SK-N-SH treated with all-trans-retinoic acid at 6 μM for 48 hours (cell line): ENCODE data around the gene FAM217B.

Source experiments
- ATAC-seq: fragments of 200-7000 bp; cut with Tn5 transposase; 3 replicates; pipeline ENCODE4 v1.9.1; 2020; ENCODE audit warnings: mild to moderate bottlenecking, moderate library complexity
- ARNTL ChIP-seq: fragments of 450-650 bp; formaldehyde crosslinking; IDR thresholded peaks from 2 replicates; pipeline ENCODE4 v1.5.0; 2020; ENCODE audit warnings: low read depth, mild to moderate bottlenecking, moderate library complexity, borderline replicate concordance
- BACH2 ChIP-seq: fragments of 250-450 bp; sonication (Bioruptor Pico); IDR thresholded peaks from 2 replicates; pipeline ENCODE4 v1.9.0; 2021; ENCODE audit warnings: mild to moderate bottlenecking, borderline replicate concordance
- CSDC2 ChIP-seq: fragments of 250-450 bp; sonication (Bioruptor Pico); IDR thresholded peaks from 2 replicates; pipeline ENCODE4 v1.5.0; 2020; ENCODE audit warnings: mild to moderate bottlenecking, moderate library complexity
- ESRRG ChIP-seq: fragments of 250-450 bp; sonication (Bioruptor Pico); IDR thresholded peaks from 2 replicates; pipeline ENCODE4 v1.6.1; 2021; ENCODE audit warnings: mild to moderate bottlenecking
- GLIS3 ChIP-seq: fragments of 250-450 bp; sonication (Bioruptor Pico); IDR thresholded peaks from 2 replicates; pipeline ENCODE4 v1.5.0; 2020; ENCODE audit warnings: mild to moderate bottlenecking, moderate library complexity
- ISL1 ChIP-seq: fragments of 250-450 bp; sonication (Bioruptor Pico); IDR thresholded peaks from 2 replicates; pipeline ENCODE4 v2.1.2; 2022; ENCODE audit warnings: mild to moderate bottlenecking, moderate library complexity
- OSR1 ChIP-seq: fragments of 250-450 bp; sonication (Bioruptor Pico); IDR thresholded peaks from 2 replicates; pipeline ENCODE4 v1.8.0; 2022; ENCODE audit warnings: moderate library complexity, mild to moderate bottlenecking, inconsistent platforms
- PPARA ChIP-seq: fragments of 250-450 bp; sonication (Bioruptor Pico); IDR thresholded peaks from 2 replicates; pipeline ENCODE4 v1.5.0; 2020; ENCODE audit warnings: mild to moderate bottlenecking, borderline replicate concordance
- RARB ChIP-seq: fragments of 250-450 bp; sonication (Bioruptor Pico); IDR thresholded peaks from 2 replicates; pipeline ENCODE4 v1.8.0; 2021; ENCODE audit warnings: mild to moderate bottlenecking, moderate library complexity
- TCF4 ChIP-seq: fragments of 250-450 bp; sonication (Bioruptor Pico); IDR thresholded peaks from 2 replicates; pipeline ENCODE4 v1.8.0; 2021; ENCODE audit warnings: mild to moderate bottlenecking, moderate library complexity, borderline replicate concordance
- TOX ChIP-seq: fragments of 250-450 bp; sonication (Bioruptor Pico); IDR thresholded peaks from 2 replicates; pipeline ENCODE4 v1.8.0; 2021; ENCODE audit warnings: mild to moderate bottlenecking, moderate library complexity, borderline replicate concordance
- ZFP3 ChIP-seq: fragments of 250-450 bp; sonication (Bioruptor Pico); IDR thresholded peaks from 2 replicates; pipeline ENCODE4 v1.5.0; 2020; ENCODE audit warnings: mild to moderate bottlenecking, moderate library complexity
- ZFP30 ChIP-seq: fragments of 450-650 bp; formaldehyde crosslinking; IDR thresholded peaks from 2 replicates; pipeline ENCODE4 v1.5.0; 2022; ENCODE audit warnings: mild to moderate bottlenecking, moderate library complexity
- ZNF70 ChIP-seq: fragments of 450-650 bp; formaldehyde crosslinking; IDR thresholded peaks from 2 replicates; pipeline ENCODE4 v1.5.0; 2020; ENCODE audit warnings: mild to moderate bottlenecking, moderate library complexity
- ZNF8 ChIP-seq: fragments of 450-650 bp; formaldehyde crosslinking; IDR thresholded peaks from 2 replicates; pipeline ENCODE4 v1.5.0; 2020; ENCODE audit warnings: mild to moderate bottlenecking, moderate library complexity
- TF ChIP-seq, protein P1 (sequence below): fragments of 250-450 bp; sonication (Bioruptor Pico); IDR thresholded peaks from 2 replicates; pipeline ENCODE4 v1.5.1; 2020; ENCODE audit warnings: low read depth, mild to moderate bottlenecking, moderate library complexity
- TF ChIP-seq, protein P2 (sequence below): fragments of 250-450 bp; sonication (Bioruptor Pico); IDR thresholded peaks from 2 replicates; pipeline ENCODE4 v1.8.0; 2021; ENCODE audit warnings: low read depth, mild to moderate bottlenecking, moderate library complexity, borderline replicate concordance
- TF ChIP-seq, protein P3 (sequence below): fragments of 250-450 bp; sonication (Bioruptor Pico); IDR thresholded peaks from 2 replicates; pipeline ENCODE4 v1.5.1; 2021; ENCODE audit warnings: mild to moderate bottlenecking, moderate library complexity
- TF ChIP-seq, protein P4 (sequence below): fragments of 250-450 bp; sonication (Bioruptor Pico); IDR thresholded peaks from 2 replicates; pipeline ENCODE4 v1.5.0; 2020; ENCODE audit warnings: mild to moderate bottlenecking, moderate library complexity
- TF ChIP-seq, protein P5 (sequence below): fragments of 250-450 bp; sonication (Bioruptor Pico); IDR thresholded peaks from 2 replicates; pipeline ENCODE4 v1.8.0; 2020; ENCODE audit warnings: mild to moderate bottlenecking, moderate library complexity, borderline replicate concordance

The FAM217B gene

DNA sequence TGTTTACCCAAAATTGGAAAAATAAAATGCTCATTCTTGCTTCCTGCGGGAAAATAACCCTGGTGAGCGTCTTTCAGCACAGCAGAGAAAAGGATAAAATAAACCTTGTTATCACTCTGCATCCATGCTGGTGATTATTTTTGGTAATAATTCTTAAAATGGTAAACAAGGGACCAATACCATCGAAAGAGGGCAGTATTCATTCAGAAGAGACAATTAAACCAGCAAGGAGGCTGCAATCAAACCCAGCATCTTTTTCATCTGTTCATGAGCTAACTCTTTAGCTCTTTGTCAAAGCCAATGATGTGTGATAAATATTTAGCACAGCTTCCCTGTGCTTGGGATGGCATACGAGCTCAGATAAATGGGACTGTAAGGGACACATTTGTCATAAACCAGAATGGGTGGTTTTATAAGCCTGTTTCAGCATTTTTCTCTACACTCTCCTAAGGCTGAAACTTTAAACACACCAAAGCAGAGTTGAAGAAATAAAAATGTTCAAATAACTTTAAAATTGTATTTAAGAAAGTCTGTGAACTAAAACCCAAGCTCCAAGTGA, 52.4 kb downstream of the FAM217B start:
- ATAC-seq, result no peak
- TF ChIP-seq TCF4 (CRISPR knock-in tag) (no peak), ZNF8 (CRISPR knock-in tag) (no peak), ARNTL (CRISPR knock-in tag) (no peak), BACH2 (no peak), ISL1 (CRISPR knock-in tag) (no peak), ZNF70 (CRISPR knock-in tag) (no peak), OSR1 (no peak), RARB (CRISPR knock-in tag) (no peak), PPARA (CRISPR knock-in tag) (no peak), TOX (CRISPR knock-in tag) (no peak), CSDC2 (CRISPR knock-in tag) (no peak), ZFP3 (CRISPR knock-in tag) (no peak)
- TF ChIP-seq, protein P1, sequence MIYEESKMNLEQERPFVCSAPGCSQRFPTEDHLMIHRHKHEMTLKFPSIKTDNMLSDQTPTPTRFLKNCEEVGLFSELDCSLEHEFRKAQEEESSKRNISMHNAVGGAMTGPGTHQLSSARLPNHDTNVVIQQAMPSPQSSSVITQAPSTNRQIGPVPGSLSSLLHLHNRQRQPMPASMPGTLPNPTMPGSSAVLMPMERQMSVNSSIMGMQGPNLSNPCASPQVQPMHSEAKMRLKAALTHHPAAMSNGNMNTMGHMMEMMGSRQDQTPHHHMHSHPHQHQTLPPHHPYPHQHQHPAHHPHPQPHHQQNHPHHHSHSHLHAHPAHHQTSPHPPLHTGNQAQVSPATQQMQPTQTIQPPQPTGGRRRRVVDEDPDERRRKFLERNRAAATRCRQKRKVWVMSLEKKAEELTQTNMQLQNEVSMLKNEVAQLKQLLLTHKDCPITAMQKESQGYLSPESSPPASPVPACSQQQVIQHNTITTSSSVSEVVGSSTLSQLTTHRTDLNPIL (CRISPR knock-in tag), result no peak
- TF ChIP-seq, protein P2, sequence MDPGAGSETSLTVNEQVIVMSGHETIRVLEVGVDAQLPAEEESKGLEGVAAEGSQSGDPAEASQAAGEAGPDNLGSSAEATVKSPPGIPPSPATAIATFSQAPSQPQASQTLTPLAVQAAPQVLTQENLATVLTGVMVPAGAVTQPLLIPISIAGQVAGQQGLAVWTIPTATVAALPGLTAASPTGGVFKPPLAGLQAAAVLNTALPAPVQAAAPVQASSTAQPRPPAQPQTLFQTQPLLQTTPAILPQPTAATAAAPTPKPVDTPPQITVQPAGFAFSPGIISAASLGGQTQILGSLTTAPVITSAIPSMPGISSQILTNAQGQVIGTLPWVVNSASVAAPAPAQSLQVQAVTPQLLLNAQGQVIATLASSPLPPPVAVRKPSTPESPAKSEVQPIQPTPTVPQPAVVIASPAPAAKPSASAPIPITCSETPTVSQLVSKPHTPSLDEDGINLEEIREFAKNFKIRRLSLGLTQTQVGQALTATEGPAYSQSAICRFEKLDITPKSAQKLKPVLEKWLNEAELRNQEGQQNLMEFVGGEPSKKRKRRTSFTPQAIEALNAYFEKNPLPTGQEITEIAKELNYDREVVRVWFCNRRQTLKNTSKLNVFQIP (CRISPR knock-in tag), result no peak

DNA sequence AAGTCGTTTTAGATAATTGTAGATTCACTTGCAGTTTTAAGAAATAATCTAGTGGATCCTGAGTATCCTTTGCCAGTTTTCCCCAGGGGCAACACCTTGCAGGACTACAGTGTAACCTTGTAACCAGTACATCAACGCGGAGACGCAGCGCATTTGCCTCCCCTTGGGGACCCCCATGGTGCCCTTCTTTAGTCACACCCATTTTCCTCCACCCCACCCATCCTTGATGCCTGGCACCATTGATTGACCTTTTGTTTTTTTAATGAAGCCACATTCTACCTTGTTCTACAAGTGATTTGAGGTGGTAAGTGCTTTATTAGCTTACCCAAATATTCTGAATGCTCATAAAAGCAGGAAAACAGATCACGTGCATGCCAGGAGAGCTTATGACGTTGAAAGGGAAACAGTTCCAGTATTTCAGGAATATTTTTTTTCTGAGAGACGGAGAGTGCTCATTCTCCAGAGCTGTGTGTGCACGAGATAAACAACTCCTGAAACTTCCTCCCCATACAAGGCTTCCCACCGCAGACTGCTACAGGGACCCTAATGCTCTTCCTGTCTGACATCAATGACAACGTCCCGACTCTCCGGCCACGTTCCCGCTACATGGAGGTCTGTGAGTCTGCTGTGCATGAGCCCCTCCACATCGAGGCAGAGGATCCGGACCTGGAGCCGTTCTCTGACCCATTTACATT, 53.7 kb downstream of the FAM217B start:
- no peak for ATAC-seq
- TF ChIP-seq ZFP3 (CRISPR knock-in tag), result no peak
- TF ChIP-seq, protein P3, sequence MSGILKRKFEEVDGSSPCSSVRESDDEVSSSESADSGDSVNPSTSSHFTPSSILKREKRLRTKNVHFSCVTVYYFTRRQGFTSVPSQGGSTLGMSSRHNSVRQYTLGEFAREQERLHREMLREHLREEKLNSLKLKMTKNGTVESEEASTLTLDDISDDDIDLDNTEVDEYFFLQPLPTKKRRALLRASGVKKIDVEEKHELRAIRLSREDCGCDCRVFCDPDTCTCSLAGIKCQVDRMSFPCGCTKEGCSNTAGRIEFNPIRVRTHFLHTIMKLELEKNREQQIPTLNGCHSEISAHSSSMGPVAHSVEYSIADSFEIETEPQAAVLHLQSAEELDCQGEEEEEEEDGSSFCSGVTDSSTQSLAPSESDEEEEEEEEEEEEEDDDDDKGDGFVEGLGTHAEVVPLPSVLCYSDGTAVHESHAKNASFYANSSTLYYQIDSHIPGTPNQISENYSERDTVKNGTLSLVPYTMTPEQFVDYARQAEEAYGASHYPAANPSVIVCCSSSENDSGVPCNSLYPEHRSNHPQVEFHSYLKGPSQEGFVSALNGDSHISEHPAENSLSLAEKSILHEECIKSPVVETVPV (CRISPR knock-in tag), result no peak
- TF ChIP-seq BACH2, result no peak
- no peak for TF ChIP-seq ZFP30 (CRISPR knock-in tag)
- no peak for TF ChIP-seq RARB (CRISPR knock-in tag)
- TF ChIP-seq CSDC2 (CRISPR knock-in tag), result no peak
- no peak for TF ChIP-seq ARNTL (CRISPR knock-in tag)
- TF ChIP-seq, protein P2 (CRISPR knock-in tag), result no peak
- TF ChIP-seq TOX (CRISPR knock-in tag), result no peak
- no peak for TF ChIP-seq GLIS3 (CRISPR knock-in tag)
- TF ChIP-seq, protein P4, sequence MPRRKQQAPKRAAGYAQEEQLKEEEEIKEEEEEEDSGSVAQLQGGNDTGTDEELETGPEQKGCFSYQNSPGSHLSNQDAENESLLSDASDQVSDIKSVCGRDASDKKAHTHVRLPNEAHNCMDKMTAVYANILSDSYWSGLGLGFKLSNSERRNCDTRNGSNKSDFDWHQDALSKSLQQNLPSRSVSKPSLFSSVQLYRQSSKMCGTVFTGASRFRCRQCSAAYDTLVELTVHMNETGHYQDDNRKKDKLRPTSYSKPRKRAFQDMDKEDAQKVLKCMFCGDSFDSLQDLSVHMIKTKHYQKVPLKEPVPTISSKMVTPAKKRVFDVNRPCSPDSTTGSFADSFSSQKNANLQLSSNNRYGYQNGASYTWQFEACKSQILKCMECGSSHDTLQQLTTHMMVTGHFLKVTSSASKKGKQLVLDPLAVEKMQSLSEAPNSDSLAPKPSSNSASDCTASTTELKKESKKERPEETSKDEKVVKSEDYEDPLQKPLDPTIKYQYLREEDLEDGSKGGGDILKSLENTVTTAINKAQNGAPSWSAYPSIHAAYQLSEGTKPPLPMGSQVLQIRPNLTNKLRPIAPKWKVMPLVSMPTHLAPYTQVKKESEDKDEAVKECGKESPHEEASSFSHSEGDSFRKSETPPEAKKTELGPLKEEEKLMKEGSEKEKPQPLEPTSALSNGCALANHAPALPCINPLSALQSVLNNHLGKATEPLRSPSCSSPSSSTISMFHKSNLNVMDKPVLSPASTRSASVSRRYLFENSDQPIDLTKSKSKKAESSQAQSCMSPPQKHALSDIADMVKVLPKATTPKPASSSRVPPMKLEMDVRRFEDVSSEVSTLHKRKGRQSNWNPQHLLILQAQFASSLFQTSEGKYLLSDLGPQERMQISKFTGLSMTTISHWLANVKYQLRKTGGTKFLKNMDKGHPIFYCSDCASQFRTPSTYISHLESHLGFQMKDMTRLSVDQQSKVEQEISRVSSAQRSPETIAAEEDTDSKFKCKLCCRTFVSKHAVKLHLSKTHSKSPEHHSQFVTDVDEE (CRISPR knock-in tag), result no peak
- TF ChIP-seq ZNF70 (CRISPR knock-in tag), result no peak
- TF ChIP-seq TCF4 (CRISPR knock-in tag), result no peak
- no peak for TF ChIP-seq ISL1 (CRISPR knock-in tag)
- TF ChIP-seq PPARA (CRISPR knock-in tag), result no peak
- TF ChIP-seq ESRRG (CRISPR knock-in tag), result no peak
- TF ChIP-seq, all 23 proteins: peak for 0

DNA sequence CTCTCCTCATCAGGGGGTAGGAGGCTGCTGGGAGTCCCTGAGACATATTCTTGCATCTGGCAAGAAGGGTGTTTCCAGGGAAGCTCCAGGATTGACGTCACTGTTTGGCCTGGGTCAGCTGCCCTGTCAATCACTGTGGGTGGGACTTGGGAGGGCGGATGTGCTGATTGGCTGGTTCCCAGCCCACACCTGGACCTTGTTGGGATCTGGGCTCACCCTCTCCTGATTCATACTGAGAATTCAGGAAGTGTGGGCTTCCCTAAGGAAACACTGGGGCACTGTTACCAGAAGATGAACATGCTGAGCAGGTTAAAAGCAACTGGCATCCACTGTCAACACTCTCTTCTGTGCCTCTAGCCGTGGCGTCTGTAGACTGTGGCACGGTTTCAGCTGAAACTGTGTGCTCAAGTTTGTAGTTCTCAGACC, 54.5 kb downstream of the FAM217B start:
- no peak for ATAC-seq
- TF ChIP-seq ZNF70 (CRISPR knock-in tag) (no peak), PPARA (CRISPR knock-in tag) (no peak), RARB (CRISPR knock-in tag) (no peak), ZFP30 (CRISPR knock-in tag) (no peak), ESRRG (CRISPR knock-in tag) (no peak), CSDC2 (CRISPR knock-in tag) (no peak)
- TF ChIP-seq, protein P5, sequence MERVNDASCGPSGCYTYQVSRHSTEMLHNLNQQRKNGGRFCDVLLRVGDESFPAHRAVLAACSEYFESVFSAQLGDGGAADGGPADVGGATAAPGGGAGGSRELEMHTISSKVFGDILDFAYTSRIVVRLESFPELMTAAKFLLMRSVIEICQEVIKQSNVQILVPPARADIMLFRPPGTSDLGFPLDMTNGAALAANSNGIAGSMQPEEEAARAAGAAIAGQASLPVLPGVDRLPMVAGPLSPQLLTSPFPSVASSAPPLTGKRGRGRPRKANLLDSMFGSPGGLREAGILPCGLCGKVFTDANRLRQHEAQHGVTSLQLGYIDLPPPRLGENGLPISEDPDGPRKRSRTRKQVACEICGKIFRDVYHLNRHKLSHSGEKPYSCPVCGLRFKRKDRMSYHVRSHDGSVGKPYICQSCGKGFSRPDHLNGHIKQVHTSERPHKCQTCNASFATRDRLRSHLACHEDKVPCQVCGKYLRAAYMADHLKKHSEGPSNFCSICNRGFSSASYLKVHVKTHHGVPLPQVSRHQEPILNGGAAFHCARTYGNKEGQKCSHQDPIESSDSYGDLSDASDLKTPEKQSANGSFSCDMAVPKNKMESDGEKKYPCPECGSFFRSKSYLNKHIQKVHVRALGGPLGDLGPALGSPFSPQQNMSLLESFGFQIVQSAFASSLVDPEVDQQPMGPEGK, result no peak
- TF ChIP-seq, protein P2 (CRISPR knock-in tag), result no peak
